ENCODE data around the gene ACBD3.

The ACBD3 gene

GRCh38 chr1:226134170-226135058 lies 52.1 kb downstream of the ACBD3 start:
- no peak for DNase-seq (ENCODE audit: low read depth in 3 of 3, low spot score in 1 of 3)

- DNase-seq (ENCODE audit: low read depth in 3 of 3, low spot score in 1 of 3) = no peak
Measured at GRCh38 chr1:226133504-226134123, 52.9 kb downstream of the ACBD3 start.

- DNase-seq (ENCODE audit: low read depth in 3 of 3, low spot score in 1 of 3) = no peak
Measured at GRCh38 chr1:226132728-226133503, 53.6 kb downstream of the ACBD3 start.

- DNase-seq (ENCODE audit: low read depth in 3 of 3, low spot score in 1 of 3) = no peak
Measured at GRCh38 chr1:226131639-226132038, 54.9 kb downstream of the ACBD3 start.

- no peak for DNase-seq (ENCODE audit: low read depth in 3 of 3, low spot score in 1 of 3)
Measured at GRCh38 chr1:226129230-226129629, 57.3 kb downstream of the ACBD3 start.

- DNase-seq (ENCODE audit: low read depth in 3 of 3, low spot score in 1 of 3) = no peak
Measured at GRCh38 chr1:226128487-226129075, 58.0 kb downstream of the ACBD3 start.

- DNase-seq (ENCODE audit: low read depth in 3 of 3, low spot score in 1 of 3) = no peak
Measured at GRCh38 chr1:226126824-226127569, 59.5 kb downstream of the ACBD3 start.

GRCh38 chr1:226125831-226126230 lies 60.7 kb downstream of the ACBD3 start:
- no peak for DNase-seq (ENCODE audit: low read depth in 3 of 3, low spot score in 1 of 3)

- peak; percentile 61 to 89 (median 74) for DNase-seq (ENCODE audit: low read depth in 3 of 3, low spot score in 1 of 3)
Measured at GRCh38 chr1:226125097-226125630, 61.4 kb downstream of the ACBD3 start.

GRCh38 chr1:226123591-226124471 lies 62.7 kb downstream of the ACBD3 start:
- DNase-seq (ENCODE audit: low read depth in 3 of 3, low spot score in 1 of 3) = no peak

- no peak for DNase-seq (ENCODE audit: low read depth in 3 of 3, low spot score in 1 of 3)
Measured at GRCh38 chr1:226123212-226123560, 63.4 kb downstream of the ACBD3 start.

- DNase-seq (ENCODE audit: low read depth in 3 of 3, low spot score in 1 of 3) = peak; percentile 44 to 65 (median 55)
Measured at GRCh38 chr1:226121587-226122400, 64.7 kb downstream of the ACBD3 start.

GRCh38 chr1:226121049-226121586 lies 65.4 kb downstream of the ACBD3 start:
- no peak for DNase-seq (ENCODE audit: low read depth in 3 of 3, low spot score in 1 of 3)

GRCh38 chr1:226120398-226120797 lies 66.1 kb downstream of the ACBD3 start:
- DNase-seq (ENCODE audit: low read depth in 3 of 3, low spot score in 1 of 3) = no peak

GRCh38 chr1:226119169-226119568 lies 67.4 kb downstream of the ACBD3 start:
- no peak for DNase-seq (ENCODE audit: low read depth in 3 of 3, low spot score in 1 of 3)

GRCh38 chr1:226118357-226118756 lies 68.2 kb downstream of the ACBD3 start:
- no peak for DNase-seq (ENCODE audit: low read depth in 3 of 3, low spot score in 1 of 3)

- DNase-seq (ENCODE audit: low read depth in 3 of 3, low spot score in 1 of 3) = no peak
Measured at GRCh38 chr1:226117330-226117729, 69.2 kb downstream of the ACBD3 start.

GRCh38 chr1:226116673-226117072 lies 69.9 kb downstream of the ACBD3 start:
- no peak for DNase-seq (ENCODE audit: low read depth in 3 of 3, low spot score in 1 of 3)

Data from stimulated activated CD4-positive, alpha-beta T cell treated with anti-CD3 and anti-CD28 coated beads, TNF-alpha, amount 100 ng/mL, for 1 hour (primary cell).